ENCODE results near the gene C3orf85.

GRCh38 chr3:109112946-109113760, 23.4 kb upstream of the C3orf85 start:
- TF ChIP-seq POLR2A (IDR thresholded peaks at IDR 0.05) (no peak), CTCF (IDR thresholded peaks at IDR 0.05) (no peak)
